CD4-positive, alpha-beta T cell treated with Interleukin-15 for 4 hours (primary cell): ENCODE data around the gene TMEM117.
"Not testable (repeated sequence)": the region's sequence is repeated elsewhere in the genome, so short reads cannot be mapped to it uniquely, and the experiment has no call there.

ENCODE experiments used
- DNase-seq: peaks from one replicate; pipeline ENCODE4 v3.0.0-alpha.2; 2020; ENCODE audit warnings: low spot score

Gene TMEM117

GRCh38 chr12:44025499-44025898, 189.6 kb downstream of the TMEM117 start:
- DNase-seq: no peak

DNA sequence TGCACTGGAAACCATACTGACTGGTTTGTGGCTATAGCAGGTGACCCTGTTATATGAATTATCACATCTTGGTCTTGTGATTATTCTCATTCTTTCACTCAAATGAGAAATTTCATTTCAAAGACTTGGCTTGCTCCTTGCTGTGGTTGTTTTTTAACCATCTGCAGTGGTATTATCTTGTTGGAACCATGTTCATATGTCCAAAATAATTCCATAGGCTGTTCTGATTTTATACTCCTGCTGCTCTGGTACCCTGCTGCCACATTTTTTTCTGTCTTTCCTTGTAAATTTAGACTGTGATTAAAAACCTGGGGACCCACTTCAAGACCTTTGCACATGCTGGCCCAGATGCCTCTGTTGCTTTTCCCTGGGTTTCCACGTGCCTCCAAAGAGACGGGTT, 190.2 kb downstream of the TMEM117 start:
- no peak for DNase-seq

DNA sequence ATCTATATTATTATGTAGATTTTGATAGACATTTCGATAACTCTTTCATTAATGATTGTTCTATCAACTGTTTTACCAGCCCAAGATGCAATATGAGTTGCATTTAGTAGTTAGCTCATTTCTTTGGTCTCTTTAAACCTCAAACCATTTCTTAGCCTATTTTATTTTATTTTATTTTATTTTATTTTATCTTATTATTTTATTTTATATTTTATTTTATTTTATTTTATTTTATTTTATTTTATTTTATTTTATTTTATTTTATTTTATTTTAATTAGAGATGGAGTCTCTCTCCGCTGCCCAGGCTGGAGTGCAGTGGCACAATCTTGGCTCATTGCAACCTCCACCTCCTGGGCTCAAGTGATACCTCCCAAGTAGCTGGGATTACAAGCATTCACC, 191.0 kb downstream of the TMEM117 start:
- DNase-seq: not testable (repeated sequence)

- DNase-seq: no peak
Observed at GRCh38 chr12:44029194-44029593, 193.3 kb downstream of the TMEM117 start.

DNA sequence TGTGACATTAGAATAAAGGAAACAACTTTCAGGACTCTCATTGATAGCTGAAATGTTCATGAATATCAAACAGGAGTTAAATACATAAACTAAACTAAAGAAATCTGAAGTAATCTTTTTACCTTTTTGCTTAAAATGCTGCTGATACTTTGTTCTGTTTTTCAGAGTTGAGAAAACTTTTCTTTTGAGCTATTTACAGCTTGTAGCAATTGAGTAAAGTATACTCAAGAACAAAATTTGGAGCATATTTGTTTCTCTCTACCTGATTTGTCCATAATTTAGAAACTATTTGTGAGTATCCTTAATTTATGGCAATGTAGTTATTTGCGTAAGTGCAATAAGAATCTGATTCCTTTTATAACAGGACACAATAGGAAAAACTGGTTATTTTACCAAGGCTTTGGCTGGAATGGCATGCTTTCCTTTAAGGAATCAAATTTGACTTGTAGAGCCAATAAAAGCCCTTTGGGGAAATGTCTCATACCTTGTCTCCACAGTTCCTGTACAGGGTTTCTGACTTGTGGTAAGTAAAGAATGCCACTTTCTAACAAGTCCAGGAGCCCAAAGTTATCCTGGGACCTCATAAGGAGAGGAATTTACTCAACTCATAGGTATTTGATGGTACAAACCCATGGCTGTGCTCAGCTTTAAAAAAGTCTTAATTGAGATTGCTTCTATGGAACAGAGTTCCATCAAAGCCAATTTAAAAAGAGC, 195.7 kb downstream of the TMEM117 start:
- no peak for DNase-seq

DNA sequence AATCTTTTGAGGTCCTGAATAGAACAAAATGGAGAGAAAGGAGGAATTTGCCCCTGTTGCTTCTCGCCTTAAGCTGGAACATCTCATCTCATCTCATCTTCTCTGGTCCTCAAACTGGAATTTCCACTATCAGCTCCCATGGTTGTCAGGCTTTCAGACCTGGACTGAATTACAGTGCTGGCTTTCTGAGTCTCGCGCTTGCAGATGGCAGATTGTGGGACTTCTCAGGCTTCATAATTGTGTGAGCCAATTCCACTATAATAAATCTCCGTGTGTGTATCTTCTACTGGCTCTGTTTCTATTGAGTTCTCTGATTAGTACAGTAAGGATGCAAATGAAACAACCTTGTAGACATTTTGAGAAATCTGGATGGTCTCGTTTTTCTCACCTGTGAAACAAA, 199.0 kb downstream of the TMEM117 start:
- no peak for DNase-seq

DNA sequence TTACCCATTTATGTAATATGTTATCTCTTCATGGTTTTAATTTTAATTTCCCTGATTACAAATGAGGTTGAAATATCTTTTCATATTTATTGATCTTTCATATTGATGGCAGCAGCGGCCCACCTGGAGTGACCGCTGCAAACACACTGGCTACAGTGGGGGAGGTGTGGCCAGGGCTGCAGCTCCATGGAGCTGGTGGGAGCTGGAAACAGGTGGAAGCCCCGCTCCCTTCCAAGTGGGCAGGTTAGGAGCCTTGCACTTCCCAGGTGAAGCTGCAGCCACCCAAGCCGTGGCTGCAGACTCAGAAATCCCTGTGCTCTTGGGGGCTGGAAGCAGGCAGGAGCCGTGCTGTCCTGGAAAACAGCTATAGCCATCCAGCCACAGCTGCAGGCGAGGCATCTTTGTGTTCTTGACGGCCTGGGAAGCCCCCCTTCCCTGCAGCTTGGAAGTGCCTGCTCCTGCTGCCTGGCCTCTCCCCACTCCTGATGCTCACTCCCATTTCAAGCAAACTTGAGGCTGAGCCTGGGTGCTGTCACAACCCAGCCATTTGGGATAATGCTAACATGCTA, 201.1 kb downstream of the TMEM117 start:
- DNase-seq: no peak

DNA sequence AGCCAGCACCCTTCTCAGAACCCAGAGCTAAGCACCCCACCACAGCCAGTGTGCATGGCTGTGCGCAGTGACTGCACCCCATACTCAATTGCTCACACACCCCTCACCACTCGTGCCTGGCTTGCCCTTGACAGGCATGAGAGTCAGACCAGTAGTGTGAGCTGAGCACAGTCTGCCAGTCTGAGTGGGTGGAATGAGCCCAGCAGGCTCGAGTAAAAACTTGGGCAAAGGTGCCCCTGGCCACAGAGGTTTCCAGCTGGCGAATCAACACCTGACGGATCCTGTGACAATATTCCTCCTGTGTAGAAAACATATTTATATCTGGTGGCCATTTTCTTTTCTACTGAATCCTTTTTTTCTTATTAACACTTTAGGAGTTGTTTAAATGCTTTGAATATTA, 202.5 kb downstream of the TMEM117 start:
- no peak for DNase-seq

DNA sequence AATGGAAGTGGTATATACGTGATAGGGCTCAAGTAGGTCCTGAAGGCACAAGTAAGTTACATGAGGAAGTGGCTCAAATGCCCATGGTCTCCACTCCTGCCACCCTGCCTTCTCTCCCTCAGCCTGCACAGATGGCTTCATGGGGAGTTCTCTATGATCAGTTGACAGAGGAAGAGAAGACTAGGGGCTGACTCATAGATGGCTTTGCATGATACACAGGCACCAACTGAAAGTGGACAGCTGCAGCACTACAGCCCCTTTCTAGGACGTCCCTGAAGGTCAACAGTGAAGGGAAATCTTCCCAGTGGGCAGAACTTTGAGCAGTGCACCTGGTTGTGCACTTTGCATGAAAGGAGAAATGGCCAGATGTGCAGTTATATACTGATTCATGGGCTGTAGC, 208.6 kb downstream of the TMEM117 start:
- DNase-seq: not testable (repeated sequence)

GRCh38 chr12:44046732-44047417, 211.0 kb downstream of the TMEM117 start:
- no peak for DNase-seq

DNA sequence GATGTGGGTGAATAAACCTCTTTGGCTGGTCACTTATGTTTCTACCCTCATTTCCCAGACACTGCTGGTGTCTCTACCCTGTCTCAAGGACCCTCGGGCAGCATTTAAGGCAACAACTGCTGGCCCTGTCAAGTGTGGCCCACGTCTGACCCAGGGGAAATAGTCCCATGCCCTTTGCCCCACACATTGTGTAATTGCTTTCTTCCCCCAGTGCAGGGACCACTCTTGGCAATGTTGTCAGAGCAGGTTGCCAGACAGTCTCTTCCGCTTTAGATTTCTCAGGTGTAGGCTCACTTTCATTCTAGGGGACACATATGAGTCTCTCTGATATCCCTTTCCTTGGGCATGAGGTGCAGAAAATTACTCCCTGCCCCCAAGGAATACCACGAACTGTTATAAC, 216.7 kb downstream of the TMEM117 start:
- no peak for DNase-seq

DNA sequence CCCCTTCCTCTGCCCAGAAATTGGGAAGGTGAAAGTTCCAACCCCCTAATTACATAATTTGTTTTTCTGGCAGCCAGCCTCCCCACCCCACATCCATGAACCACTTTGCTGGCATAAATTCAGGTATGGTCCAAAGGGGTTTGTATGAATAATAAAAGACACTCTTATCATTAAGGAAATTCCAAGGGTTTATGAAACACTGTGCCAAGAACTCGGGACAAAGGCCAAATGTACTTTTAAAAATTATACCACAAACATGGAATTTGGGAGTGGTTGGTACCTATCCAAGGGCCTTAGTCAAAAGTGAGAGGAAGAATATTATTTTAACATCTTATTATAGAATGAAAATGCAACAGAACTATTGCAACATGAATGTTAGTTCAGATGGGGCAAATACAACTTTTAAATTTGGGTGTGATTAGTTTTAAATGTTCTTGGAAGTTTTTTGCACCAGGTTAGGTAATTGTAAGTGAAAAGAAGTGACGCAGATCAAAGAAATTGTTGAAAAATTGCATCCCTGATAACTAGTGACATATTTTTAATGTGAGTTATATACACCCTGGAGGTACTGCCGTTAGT, 217.8 kb downstream of the TMEM117 start:
- DNase-seq: no peak

DNA sequence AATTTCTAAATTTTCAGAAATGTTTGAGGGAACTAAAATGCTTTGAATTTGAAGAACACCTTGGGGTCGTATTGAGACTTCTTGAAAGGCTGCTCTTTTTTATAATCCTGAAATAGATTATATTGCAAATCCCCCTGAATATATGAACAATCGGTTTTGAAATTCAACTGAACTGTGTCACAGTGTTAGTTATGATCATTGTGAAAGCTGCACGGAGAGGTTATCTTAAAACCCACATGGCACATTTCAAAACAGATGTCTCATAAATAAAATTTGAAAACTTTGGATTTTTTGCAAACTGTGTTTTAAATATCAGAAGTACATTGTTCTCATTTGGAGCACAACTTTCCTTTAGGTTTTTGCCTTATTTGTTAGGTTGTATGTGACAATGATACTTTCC, 218.4 kb downstream of the TMEM117 start:
- DNase-seq: no peak

DNA sequence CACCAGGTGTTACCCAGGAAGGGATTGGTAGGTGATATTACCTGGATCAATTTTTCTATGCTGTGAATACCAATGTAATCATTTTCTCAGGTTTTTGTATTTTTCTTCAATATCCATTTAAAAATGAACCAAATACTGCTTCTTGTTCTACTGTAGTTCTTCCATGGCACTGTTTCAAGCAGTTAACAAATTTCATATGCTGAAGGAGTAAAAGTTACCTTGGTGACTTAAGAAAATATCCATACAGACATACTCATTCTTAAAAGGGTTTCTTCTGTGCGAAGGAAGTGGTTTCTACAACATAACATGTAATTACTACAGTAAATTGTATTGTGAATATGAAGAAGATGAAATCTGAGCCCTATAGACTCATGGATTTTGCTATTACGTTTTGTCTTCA, 222.5 kb downstream of the TMEM117 start:
- DNase-seq: no peak

DNA sequence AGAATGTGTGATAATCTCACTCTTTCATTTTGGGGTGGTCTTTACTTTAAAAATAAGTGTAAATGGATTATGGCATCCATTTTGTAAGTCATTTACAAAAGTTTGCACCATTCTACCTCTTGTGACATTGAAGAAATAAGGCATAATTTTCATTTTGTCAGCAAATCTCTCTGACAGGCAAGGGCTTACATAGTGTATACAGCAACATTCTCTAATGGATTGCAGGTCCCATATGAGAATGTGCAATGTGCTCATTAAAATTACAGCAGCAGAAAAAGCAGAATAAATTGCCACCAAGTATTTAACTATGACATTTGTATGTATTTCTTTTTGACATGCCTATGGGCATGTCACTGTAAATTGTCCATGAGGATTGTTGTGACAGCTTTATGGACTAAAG, 223.6 kb downstream of the TMEM117 start:
- DNase-seq: no peak

GRCh38 chr12:44063671-44064070, 227.8 kb downstream of the TMEM117 start:
- no peak for DNase-seq

DNA sequence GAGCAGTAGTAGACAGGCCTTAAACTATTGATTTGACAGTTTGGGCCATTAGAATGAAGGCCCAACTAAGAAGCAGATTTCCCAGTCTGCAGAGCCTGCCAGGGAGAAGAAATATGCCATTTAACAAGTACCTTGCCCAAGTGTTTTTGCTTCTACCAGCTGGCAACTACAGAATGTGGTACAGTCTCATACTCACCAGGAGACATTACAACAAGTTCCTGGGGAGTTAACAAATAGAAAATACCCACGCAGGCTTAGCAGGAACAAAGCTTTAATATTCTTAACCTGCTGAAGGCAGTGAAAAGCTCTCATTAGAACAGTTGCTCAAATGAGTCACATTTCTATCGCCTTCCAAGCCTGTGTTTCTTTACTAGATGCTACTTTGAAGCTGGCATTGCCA, 241.0 kb downstream of the TMEM117 start:
- DNase-seq: no peak

- no peak for DNase-seq
Observed at GRCh38 chr12:44077294-44077693, 241.4 kb downstream of the TMEM117 start.

GRCh38 chr12:44078273-44078672, 242.4 kb downstream of the TMEM117 start:
- DNase-seq: no peak

GRCh38 chr12:44088647-44089046, 252.8 kb downstream of the TMEM117 start:
- DNase-seq: no peak

DNA sequence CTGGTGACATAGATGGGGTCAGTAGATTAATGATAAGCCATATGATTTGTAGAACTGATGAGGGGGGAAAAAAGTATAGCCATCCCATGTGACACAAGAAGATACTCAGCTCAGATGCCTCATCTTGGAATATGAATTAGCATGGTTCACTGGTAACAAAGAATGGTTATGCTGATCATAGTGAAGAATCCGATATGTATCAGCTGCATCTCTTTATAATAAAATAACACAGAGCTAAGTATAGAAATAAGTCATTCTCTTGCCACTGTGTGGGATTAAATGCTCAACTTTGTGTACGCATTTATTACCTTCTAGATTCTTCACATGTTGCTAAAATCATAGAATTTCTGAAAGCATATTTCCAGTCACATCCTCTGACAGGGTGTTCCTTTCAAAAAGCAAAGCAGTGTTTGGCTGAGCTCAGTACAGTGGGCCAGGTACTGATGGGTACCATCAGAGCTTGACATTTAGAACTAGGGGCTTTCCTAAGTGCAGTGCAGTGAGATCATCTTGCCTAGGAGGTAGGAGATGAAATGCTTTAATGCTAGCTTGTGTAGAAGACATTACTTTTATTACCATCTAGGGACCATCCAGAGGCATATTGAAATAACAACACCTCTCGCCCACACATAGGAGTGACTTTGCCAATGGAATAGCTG, 256.2 kb downstream of the TMEM117 start:
- no peak for DNase-seq

DNA sequence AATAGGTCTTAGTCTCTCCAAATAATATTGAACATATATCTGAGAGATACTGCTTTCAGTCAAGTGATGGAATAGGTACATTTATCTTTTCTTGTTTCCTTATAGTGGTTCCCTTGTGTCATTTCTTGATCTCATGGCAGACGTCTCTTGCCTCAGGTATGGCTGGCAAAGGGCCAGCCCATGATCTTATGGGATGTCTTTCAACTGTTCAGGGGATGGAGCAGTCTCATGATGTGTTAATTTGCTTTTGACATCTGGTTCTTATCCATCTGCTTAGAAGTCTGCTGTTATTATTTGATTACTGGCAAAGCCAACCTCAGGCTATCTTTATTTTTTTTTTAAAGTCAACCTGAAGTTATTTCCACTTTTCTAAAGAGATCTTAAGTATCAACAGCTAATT, 262.9 kb downstream of the TMEM117 start:
- no peak for DNase-seq

DNA sequence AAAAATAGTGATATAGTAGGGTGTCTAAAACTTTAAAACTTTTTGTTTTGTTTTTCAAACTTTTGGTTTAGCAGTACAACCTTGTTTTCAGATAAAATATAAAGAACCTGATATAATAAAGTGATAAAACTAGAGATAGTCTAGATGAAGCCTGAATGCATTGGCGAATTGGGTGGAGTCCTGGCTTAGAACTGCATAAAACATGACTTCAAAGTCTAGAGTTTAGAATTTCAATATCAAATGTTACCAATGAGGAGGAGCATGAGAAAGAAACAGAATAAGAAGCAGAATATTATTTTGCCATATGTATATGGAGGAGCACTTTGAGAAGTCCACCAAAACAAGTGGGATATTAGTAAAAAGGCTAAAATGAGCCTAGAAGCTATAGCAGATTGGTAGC, 263.6 kb downstream of the TMEM117 start:
- DNase-seq: no peak
